Measurements from ENCODE around the gene HCAR1. TPM values are rescaled to one million over a fixed set of nuclear protein-coding genes. Genes with fewer than 3 reads are reported as not detected.
"Not testable (repeated sequence)": the region's sequence is repeated elsewhere in the genome, so short reads cannot be mapped to it uniquely, and the experiment has no call there.

The HCAR1 gene
- total RNA-seq = under 1 TPM; 0.08 to 0.15 TPM

- CTCF ChIA-PET = interaction anchor here (1.6 kb wide), 1 partner anchor 141 kb away, joined by 3 read pairs; no protein-coding TSS in a partner anchor
- POLR2A ChIA-PET = no interaction called here
These were observed at the start of gene HCAR1 for GRCh38 chr12:122730215-122731014. HCAR1 (minus strand) TSS chr12:122730844; CDS start chr12:122730339, 505 bp downstream.

GRCh38 chr12:122757568-122757967 lies 26.9 kb upstream of the HCAR1 start:
- ChIA-PET CTCF (interaction anchor here (0.6 kb wide), 1 partner anchor 17 kb away, joined by 4 read pairs; no protein-coding TSS in a partner anchor), POLR2A (interaction anchor here (0.7 kb wide), 1 partner anchor 111 kb away, joined by 3 read pairs; no protein-coding TSS in a partner anchor)

DNA sequence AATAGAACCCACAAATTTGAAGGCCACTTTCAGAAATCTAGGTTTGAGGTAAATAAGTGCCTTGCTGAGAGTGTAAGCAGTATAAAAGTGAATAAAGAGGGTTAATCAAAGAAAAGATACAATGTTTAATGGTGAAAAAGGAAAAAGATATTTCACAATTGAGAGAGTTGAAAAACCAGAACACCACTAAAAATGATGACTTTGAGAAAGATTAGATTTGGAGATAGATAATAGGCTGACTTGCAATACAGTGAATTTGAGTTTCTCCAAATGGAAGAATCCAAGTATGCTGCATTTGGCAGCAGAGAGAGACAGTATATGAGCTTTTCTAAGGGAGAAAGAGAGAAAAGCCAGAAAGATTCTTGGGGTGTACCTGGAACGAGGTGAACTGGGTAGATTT lies 24.1 kb upstream of the HCAR1 start:
- POLR2A ChIA-PET = no interaction called here
- CTCF ChIA-PET = no interaction called here

- CTCF ChIA-PET = interaction anchor here (1.1 to 1.2 kb wide), 2 partner anchors 18 to 480 kb away, joined by 3 to 6 read pairs; partner anchors contain the start of genes MPHOSPH9 and MTRFR
- POLR2A ChIA-PET = interaction anchor here (0.5 to 1.1 kb wide), 2 partner anchors 20 to 85 kb away, joined by 3 to 7 read pairs; no protein-coding TSS in a partner anchor
These were observed 22.6 kb upstream of the HCAR1 start for GRCh38 chr12:122753319-122753650.

DNA sequence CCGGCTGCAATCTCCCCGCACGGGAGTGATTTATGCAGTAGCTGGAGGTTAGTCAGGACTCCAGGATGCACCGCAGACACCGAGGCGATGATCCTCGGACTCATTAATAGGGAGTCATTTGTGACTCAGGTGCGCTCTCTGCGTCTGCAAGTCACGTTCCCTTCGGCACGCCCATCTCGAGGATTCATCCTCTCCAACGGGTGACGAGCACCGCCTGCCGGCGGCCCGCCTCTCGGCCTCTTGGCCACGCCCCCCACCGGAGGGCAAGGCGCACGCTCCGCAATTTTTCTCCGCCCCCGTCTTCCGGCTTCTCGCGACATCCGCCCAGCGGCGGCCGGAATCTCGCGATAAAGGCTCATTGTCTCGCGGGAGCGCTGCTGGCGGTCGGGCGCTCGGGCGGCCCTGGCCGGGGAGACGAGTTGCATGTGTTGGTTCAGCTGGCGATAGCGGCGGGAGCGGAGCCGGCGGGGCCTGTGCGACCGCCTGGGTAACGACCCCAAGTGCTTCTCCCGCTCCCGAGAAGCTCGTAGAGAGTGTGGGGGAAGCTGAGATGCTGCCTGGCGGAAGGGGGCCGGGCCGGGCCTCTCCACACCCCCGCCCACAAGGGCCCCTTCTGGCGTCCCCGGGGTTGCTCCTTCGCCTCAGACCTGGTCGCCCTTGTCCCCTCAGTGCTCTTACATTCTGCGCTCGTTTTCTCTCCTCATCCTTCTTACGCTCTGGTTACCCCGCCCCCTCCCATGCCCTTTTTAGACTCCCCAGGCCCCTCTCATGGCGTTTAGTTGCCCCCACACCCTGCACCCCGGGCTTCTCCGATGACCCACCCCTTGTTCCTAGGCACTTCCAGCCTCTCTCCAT lies 22.0 kb upstream of the HCAR1 start, which contains the start of gene DENR:
Gene DENR, plus strand, starts transcription at position 361 of the 855 bp plus-strand sequence. CDS start 878 bp downstream, outside the sequence.
- ChIA-PET CTCF (interaction anchor here (0.6 to 1.3 kb wide), 4 partner anchors 19 to 481 kb away, joined by 3 to 6 read pairs (median 3); partner anchors contain the start of genes MPHOSPH9 and MTRFR), POLR2A (interaction anchor here (0.5 to 1.1 kb wide), 3 partner anchors 19 to 85 kb away, joined by 3 to 7 read pairs (median 4); no protein-coding TSS in a partner anchor)

DNA sequence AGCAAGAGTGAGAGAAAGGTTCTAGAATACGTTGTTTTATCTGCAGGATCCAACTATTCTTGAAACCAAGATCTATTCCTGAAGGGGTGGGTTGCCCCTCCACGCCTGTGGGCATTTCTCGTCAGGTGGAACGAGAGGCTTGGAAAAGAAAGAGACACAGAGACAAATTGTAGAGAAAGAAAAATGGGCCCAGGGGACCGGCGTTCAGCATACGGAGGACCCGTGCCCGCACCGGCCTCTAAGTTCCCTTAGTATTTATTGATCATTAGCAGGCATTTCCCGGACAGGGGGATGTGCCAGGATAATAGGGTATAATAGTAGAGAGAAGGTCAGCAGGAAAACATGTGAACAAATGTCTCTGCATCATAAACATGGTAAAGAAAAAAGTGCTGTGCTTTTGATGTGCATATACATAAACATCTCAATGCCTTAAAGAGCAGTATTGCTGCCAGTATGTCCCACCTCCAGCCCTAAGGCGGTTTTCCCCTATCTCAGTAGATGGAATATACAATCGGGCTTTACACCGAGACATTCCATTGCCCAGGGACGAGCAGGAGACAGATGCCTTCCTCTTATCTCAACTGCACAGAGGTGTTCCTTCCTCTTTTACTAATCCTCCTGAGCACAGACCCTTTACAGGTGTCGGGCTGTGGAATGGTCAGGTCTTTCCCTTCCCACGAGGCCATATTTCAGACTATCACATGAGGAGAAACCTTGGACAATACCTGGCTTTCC lies 20.3 kb upstream of the HCAR1 start:
- POLR2A ChIA-PET, CTCF ChIA-PET: not testable (repeated sequence)

GRCh38 chr12:122749569-122750332 lies 19.1 kb upstream of the HCAR1 start:
- ChIA-PET CTCF (no interaction called here), POLR2A (no interaction called here)

DNA sequence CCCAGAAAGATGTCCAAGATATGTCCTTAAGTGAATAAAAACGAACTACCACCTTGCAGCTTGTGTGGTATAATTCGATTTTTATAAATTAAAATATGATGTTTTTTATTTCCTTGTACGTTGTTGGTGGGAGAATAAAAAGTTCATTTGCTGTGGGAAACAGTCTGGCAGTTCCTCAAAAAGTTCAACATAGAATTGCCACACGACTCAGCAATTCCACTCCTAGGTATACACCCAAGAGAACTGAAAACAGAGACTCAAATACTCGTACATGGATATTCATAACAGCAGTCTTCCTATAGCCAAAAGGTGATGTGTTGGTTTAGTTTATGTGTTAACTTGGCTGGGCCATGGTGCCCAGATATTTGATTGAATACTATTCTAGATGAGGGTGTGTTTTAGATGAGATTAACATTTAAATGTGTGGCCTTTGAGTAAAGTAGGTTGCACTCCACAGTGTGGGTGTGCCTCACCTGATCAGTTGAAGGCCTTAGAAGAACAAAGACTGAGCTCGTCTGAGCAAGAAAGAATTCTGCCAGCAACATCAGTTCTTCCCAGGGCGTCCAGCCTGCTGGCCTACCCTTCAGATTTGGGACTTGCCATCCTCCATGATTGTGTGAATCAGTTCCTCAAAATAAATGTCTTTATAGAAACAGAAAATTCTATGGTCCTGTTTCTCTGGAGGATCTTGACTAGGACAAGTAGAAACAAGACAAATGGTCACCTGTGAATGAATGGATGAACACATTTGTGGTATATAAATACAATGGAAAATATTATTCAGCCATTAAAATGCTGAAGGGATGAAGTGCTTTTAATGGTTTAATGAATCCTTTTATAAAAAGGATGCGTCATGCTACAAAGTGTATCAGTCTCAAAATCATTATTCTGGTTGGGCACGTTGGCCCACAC lies 16.8 kb upstream of the HCAR1 start:
- POLR2A ChIA-PET = no interaction called here
- CTCF ChIA-PET = no interaction called here

DNA sequence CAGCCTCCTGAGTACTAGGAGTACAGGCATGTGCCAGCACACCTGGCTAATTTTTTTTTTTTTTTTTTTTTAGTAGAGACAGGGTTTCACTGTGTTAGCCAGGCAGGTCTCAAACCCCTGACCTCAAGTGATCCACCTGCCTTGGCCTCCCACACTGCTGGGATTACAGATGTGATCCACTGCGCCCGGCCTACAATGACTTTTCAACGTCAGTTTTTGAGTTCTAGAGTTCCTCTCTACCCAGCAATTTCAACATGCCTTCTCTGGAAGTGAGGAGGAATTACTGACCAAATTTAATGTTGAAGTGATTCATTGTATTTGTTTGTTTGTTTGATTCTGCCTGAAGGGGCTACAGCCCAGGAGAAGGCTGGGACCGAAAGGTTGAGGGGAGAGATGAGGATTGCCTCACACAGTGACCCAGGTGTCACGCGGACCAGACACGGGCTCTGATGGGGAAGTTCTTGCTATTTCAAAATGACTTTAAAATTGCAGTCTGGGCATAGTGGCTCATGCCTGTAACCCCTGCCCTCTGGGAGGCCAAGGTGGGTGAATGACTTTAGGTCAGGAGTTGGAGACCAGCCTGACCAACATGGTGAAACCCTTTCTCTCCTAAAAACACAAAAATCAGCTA lies 13.4 kb upstream of the HCAR1 start:
- POLR2A ChIA-PET = no interaction called here
- CTCF ChIA-PET = no interaction called here

DNA sequence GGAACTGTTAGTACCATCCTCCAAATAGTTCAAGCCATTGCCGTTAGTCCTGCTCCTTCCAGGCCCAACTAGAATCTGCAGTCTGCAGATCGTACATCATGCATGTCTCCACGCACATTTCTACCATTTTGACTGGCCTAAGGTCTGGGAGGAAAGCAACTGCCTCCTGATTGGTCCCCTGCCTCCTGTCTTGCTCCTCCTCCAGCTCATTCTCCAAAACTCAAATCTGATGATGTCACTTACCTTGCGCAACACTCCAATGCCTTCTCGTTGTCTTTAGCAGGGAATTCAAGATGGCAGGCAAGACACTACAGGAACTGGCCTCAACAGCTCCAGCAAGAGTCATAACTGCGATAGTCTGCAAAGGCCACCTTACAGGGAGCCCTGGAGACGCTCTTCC lies 9.7 kb upstream of the HCAR1 start:
- CTCF ChIA-PET = no interaction called here
- POLR2A ChIA-PET = no interaction called here

DNA sequence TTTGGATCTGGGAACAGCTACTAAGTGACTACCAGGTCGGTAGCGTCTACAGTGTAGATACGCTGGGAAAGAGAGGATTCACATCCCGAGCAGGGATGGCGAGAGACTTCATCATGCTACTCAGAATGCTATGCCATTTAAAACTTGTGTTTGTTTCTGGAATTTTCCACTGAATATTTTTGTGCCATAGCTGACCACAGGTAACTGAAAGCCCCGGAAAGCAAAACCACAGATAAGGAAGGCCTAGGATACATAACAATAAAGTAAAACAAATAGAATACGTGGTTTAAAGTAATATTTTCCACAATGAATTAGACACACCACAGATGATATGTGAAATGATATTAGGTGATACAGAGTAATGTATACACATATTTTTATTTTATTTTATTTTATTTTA lies 7.9 kb upstream of the HCAR1 start:
- ChIA-PET CTCF (no interaction called here), POLR2A (no interaction called here)

GRCh38 chr12:122732611-122733010 lies 2.0 kb upstream of the HCAR1 start:
- ChIA-PET POLR2A (no interaction called here), CTCF (no interaction called here)

- POLR2A ChIA-PET = no interaction called here
- CTCF ChIA-PET = no interaction called here
These were observed 1.5 kb upstream of the HCAR1 start for GRCh38 chr12:122732170-122732569.

DNA sequence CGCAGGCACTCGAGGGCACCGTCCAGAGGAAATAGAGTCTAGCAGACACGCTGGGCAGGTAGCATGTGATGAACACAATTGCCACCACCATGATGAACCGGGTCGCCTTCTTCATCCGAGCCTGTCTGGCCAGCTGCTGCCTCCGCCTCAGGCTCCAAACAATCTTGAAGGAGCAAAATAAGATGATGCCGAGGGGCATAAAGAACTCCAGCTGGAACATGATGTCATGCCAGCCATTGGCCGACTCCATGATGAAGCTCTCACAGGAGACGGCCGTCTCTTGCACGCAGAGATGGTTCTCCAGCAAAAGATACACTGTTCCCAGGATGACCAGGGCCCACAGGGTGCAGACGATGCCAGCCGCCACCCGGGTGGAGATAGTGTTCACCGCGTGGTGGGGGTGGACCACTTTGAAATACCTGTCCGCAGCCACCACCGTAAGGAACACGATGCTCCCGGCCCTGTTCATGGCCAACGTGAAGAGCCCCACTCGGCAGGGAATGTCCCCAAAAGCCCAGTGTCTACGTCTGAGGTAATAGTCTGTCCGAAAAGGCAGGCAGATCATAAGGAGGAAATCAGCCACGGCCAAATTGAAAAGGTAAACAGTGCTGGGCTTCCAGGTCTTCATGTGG lies 945 bp downstream of the HCAR1 start:
- CTCF ChIA-PET = no interaction called here

DNA sequence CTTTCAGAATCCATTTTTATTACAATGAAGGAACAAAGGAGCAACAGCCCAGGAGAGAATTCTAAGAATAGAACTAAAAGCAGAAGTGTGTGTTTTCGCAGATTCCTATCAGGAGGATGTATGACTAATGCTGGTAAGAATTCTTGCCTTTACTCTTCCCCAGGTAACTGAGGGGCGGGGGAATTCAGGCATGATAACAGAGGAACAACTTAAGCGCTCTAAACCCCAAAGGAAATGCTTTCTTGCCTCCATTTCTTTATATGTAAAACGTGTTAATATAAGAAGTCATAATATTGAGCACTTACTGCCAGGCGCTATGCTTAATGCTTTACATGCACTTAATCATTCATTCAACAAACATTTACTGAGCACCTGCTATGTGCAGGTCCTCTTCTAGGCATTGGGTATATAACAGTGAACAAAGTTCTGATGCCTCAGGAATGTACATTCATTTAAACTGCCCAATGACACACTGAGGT lies 4.5 kb downstream of the HCAR1 start:
- ChIA-PET POLR2A (interaction anchor here (0.6 kb wide), 1 partner anchor 199 kb away, joined by 3 read pairs; no protein-coding TSS in a partner anchor), CTCF (no interaction called here)

More for the DNA sequence above, 945 bp downstream of the HCAR1 start:
- POLR2A ChIA-PET = interaction anchor here (0.6 kb wide), 1 partner anchor 88 kb away, joined by 4 read pairs; no protein-coding TSS in a partner anchor

DNA sequence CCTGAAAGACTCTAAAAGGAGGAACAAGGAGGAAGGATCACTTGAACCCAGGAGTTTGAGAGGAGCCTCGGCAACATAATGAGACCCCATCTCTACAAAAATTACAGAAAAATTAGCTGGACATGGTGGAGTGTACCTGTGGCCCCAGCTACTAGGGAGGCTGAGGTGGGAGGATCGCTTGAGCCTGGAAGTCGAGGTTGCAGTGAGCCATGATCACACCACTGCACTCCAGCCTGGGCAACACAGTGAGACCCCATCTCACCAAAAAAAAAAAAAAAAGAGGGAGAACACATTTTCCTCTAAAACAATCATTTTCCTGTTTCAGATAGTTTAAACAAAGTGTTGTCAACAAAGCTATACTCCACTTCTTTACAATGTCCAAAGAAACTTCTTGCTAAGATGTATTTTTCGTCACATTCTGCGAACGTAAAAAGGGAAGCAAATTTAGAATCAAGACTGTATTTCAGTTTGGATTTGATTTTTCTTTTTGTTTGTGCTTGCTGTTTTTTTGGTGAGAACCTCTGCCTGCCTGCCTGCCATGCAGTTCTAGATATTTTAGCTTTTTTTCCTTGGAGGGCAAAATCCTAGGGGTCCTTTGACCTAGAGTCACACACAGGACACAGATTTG lies 5.1 kb downstream of the HCAR1 start:
- ChIA-PET POLR2A (interaction anchor here (0.6 kb wide), 1 partner anchor 198 kb away, joined by 3 read pairs; no protein-coding TSS in a partner anchor), CTCF (no interaction called here)

Measured in activated CD8-positive, alpha-beta memory T cell treated with anti-CD3 and anti-CD28 coated beads for 36 hours (primary cell).